Raji (cell line): ENCODE measurements around the gene C1orf159.

ENCODE experiments used
- POLR2A ChIP-seq: IDR thresholded peaks from 2 replicates; pipeline ENCODE4 v1.6.1; 2011; ENCODE audit warnings: low read depth, low read length, control low read depth; ENCODE audit not compliant: insufficient read depth

Gene C1orf159

GRCh38 chr1:1118011-1118875, 2.4 kb upstream of the C1orf159 start:
- no peak for TF ChIP-seq POLR2A

- TF ChIP-seq POLR2A: no peak
Measured at GRCh38 chr1:1117469-1117831, 1.6 kb upstream of the C1orf159 start.

GRCh38 chr1:1116701-1117468, 996 bp upstream of the C1orf159 start:
- TF ChIP-seq POLR2A: no peak

GRCh38 chr1:1115136-1115785, 628 bp downstream of the C1orf159 start:
- TF ChIP-seq POLR2A: no peak

GRCh38 chr1:1114431-1114830, 1.5 kb downstream of the C1orf159 start:
- TF ChIP-seq POLR2A: no peak

GRCh38 chr1:1112237-1112985, 3.5 kb downstream of the C1orf159 start:
- TF ChIP-seq POLR2A: no peak

- no peak for TF ChIP-seq POLR2A
Measured at GRCh38 chr1:1111516-1112236, 4.2 kb downstream of the C1orf159 start.

- TF ChIP-seq POLR2A: no peak
Measured at GRCh38 chr1:1110561-1110971, 5.3 kb downstream of the C1orf159 start.

- TF ChIP-seq POLR2A: no peak
Measured at GRCh38 chr1:1109743-1110142, 6.1 kb downstream of the C1orf159 start.

GRCh38 chr1:1106510-1107221, 9.2 kb downstream of the C1orf159 start:
- TF ChIP-seq POLR2A: no peak

- TF ChIP-seq POLR2A: no peak
Measured at GRCh38 chr1:1101503-1101902, 14.4 kb downstream of the C1orf159 start.

GRCh38 chr1:1100296-1100695, 15.6 kb downstream of the C1orf159 start:
- TF ChIP-seq POLR2A: no peak

GRCh38 chr1:1099506-1100183, 16.2 kb downstream of the C1orf159 start:
- no peak for TF ChIP-seq POLR2A
